ENCODE data around the gene TBRG1.

The TBRG1 gene

GRCh38 chr11:124661553-124661952, 38.9 kb downstream of the TBRG1 start:
- no peak overlapping the region for H3K4me3 ChIP-seq (ENCODE audit: low read length)
- H3K36me3 ChIP-seq (ENCODE audit: control insufficient read depth, insufficient read depth, low read length) = no peaks in the 10 kb centered on the region
- no peak for DNase-seq (ENCODE audit: low read depth, low spot score)
- H3K4me1 ChIP-seq (ENCODE audit: control insufficient read depth, insufficient read depth, low read length) = peaks cover 6% of the 10 kb centered on the region
- H3K9me3 ChIP-seq (ENCODE audit: control insufficient read depth, insufficient read depth, low read length) = no peaks in the 10 kb centered on the region
- no peak overlapping the region for H3K27ac ChIP-seq (ENCODE audit: low read length)
- H3K27me3 ChIP-seq (ENCODE audit: control insufficient read depth, insufficient read depth, low read length) = no peaks in the 10 kb centered on the region

GRCh38 chr11:124662106-124662505, 39.4 kb downstream of the TBRG1 start:
- H3K9me3 ChIP-seq (ENCODE audit: control insufficient read depth, insufficient read depth, low read length) = no peaks in the 10 kb centered on the region
- WGBS (ENCODE audit: insufficient coverage, insufficient read length) = no CpG with 5 or more reads among the region's 4 CpGs
- no peak overlapping the region for H3K27ac ChIP-seq (ENCODE audit: low read length)
- DNase-seq (ENCODE audit: low read depth, low spot score) = no peak
- H3K4me1 ChIP-seq (ENCODE audit: control insufficient read depth, insufficient read depth, low read length) = peaks cover 3% of the 10 kb centered on the region
- H3K27me3 ChIP-seq (ENCODE audit: control insufficient read depth, insufficient read depth, low read length) = no peaks in the 10 kb centered on the region
- no peak overlapping the region for H3K4me3 ChIP-seq (ENCODE audit: low read length)
- H3K36me3 ChIP-seq (ENCODE audit: control insufficient read depth, insufficient read depth, low read length) = no peaks in the 10 kb centered on the region

GRCh38 chr11:124663861-124664260, 41.2 kb downstream of the TBRG1 start:
- Histone ChIP-seq H3K27me3 (ENCODE audit: control insufficient read depth, insufficient read depth, low read length) (no peaks in the 10 kb centered on the region), H3K27ac (ENCODE audit: low read length) (no peak overlapping the region), H3K4me1 (ENCODE audit: control insufficient read depth, insufficient read depth, low read length) (no peaks in the 10 kb centered on the region), H3K36me3 (ENCODE audit: control insufficient read depth, insufficient read depth, low read length) (no peaks in the 10 kb centered on the region), H3K4me3 (ENCODE audit: low read length) (no peak overlapping the region), H3K9me3 (ENCODE audit: control insufficient read depth, insufficient read depth, low read length) (no peaks in the 10 kb centered on the region)
- no CpG with 5 or more reads among the region's 2 CpGs for WGBS (ENCODE audit: insufficient coverage, insufficient read length)
- no peak for DNase-seq (ENCODE audit: low read depth, low spot score)

- H3K27ac ChIP-seq (ENCODE audit: low read length) = no peak overlapping the region
- DNase-seq (ENCODE audit: low read depth, low spot score) = no peak
- no peaks in the 10 kb centered on the region for H3K36me3 ChIP-seq (ENCODE audit: control insufficient read depth, insufficient read depth, low read length)
- no peaks in the 10 kb centered on the region for H3K4me1 ChIP-seq (ENCODE audit: control insufficient read depth, insufficient read depth, low read length)
- H3K9me3 ChIP-seq (ENCODE audit: control insufficient read depth, insufficient read depth, low read length) = no peaks in the 10 kb centered on the region
- H3K4me3 ChIP-seq (ENCODE audit: low read length) = no peak overlapping the region
- peaks cover 2% of the 10 kb centered on the region; the same call in 1 of the 2 replicates for H3K27me3 ChIP-seq (ENCODE audit: control insufficient read depth, insufficient read depth, low read length)
- WGBS (ENCODE audit: insufficient coverage, insufficient read length) = no CpG with 5 or more reads among the region's 3 CpGs
Observed at GRCh38 chr11:124667601-124668000, 44.9 kb downstream of the TBRG1 start.

GRCh38 chr11:124669193-124669592, 46.5 kb downstream of the TBRG1 start:
- Histone ChIP-seq H3K4me3 (ENCODE audit: low read length) (no peak overlapping the region), H3K9me3 (ENCODE audit: control insufficient read depth, insufficient read depth, low read length) (no peaks in the 10 kb centered on the region), H3K36me3 (ENCODE audit: control insufficient read depth, insufficient read depth, low read length) (no peaks in the 10 kb centered on the region), H3K27me3 (ENCODE audit: control insufficient read depth, insufficient read depth, low read length) (peaks cover 6% of the 10 kb centered on the region; the same call in 1 of the 2 replicates), H3K27ac (ENCODE audit: low read length) (no peak overlapping the region), H3K4me1 (ENCODE audit: control insufficient read depth, insufficient read depth, low read length) (no peaks in the 10 kb centered on the region)
- no peak for DNase-seq (ENCODE audit: low read depth, low spot score)
- no CpG with 5 or more reads among the region's 8 CpGs for WGBS (ENCODE audit: insufficient coverage, insufficient read length)

GRCh38 chr11:124670732-124671131, 48.1 kb downstream of the TBRG1 start:
- no peak overlapping the region for H3K4me3 ChIP-seq (ENCODE audit: low read length)
- H3K36me3 ChIP-seq (ENCODE audit: control insufficient read depth, insufficient read depth, low read length) = no peaks in the 10 kb centered on the region
- WGBS (ENCODE audit: insufficient coverage, insufficient read length) = no CpG with 5 or more reads among the region's 3 CpGs
- no peak for DNase-seq (ENCODE audit: low read depth, low spot score)
- no peaks in the 10 kb centered on the region for H3K9me3 ChIP-seq (ENCODE audit: control insufficient read depth, insufficient read depth, low read length)
- no peak overlapping the region for H3K27ac ChIP-seq (ENCODE audit: low read length)
- peaks cover 6% of the 10 kb centered on the region; the same call in 1 of the 2 replicates for H3K27me3 ChIP-seq (ENCODE audit: control insufficient read depth, insufficient read depth, low read length)
- no peaks in the 10 kb centered on the region for H3K4me1 ChIP-seq (ENCODE audit: control insufficient read depth, insufficient read depth, low read length)

- Histone ChIP-seq H3K4me1 (ENCODE audit: control insufficient read depth, insufficient read depth, low read length) (no peaks in the 10 kb centered on the region), H3K27ac (ENCODE audit: low read length) (no peak overlapping the region), H3K36me3 (ENCODE audit: control insufficient read depth, insufficient read depth, low read length) (no peaks in the 10 kb centered on the region), H3K27me3 (ENCODE audit: control insufficient read depth, insufficient read depth, low read length) (peaks cover 7% of the 10 kb centered on the region; the same call in 1 of the 2 replicates), H3K4me3 (ENCODE audit: low read length) (peak overlapping the region; percentile 90; the same call in 1 of the 2 replicates), H3K9me3 (ENCODE audit: control insufficient read depth, insufficient read depth, low read length) (no peaks in the 10 kb centered on the region)
- DNase-seq (ENCODE audit: low read depth, low spot score) = no peak
- WGBS (ENCODE audit: insufficient coverage, insufficient read length) = no CpG with 5 or more reads among the region's 7 CpGs
Observed at GRCh38 chr11:124672536-124673215, 50.0 kb downstream of the TBRG1 start.

- no peak within 1 kb of the TSS for H3K27ac ChIP-seq (ENCODE audit: low read length)
- no peaks in the 10 kb centered on the region for H3K4me1 ChIP-seq (ENCODE audit: control insufficient read depth, insufficient read depth, low read length)
- H3K9me3 ChIP-seq (ENCODE audit: control insufficient read depth, insufficient read depth, low read length) = no peaks in the 10 kb centered on the region
- no CpG with 5 or more reads among the region's 58 CpGs for WGBS (ENCODE audit: insufficient coverage, insufficient read length)
- H3K36me3 ChIP-seq (ENCODE audit: control insufficient read depth, insufficient read depth, low read length) = no peaks in the 10 kb centered on the region
- H3K4me3 ChIP-seq (ENCODE audit: low read length) = peak within 1 kb of the TSS; percentile 90
- peaks cover 7% of the 10 kb centered on the region; the same call in 1 of the 2 replicates for H3K27me3 ChIP-seq (ENCODE audit: control insufficient read depth, insufficient read depth, low read length)
- no peak for DNase-seq (ENCODE audit: low read depth, low spot score)
Observed at GRCh38 chr11:124673333-124674167, 50.9 kb downstream of the TBRG1 start, which contains the start of the genes SIAE and SPA17. Gene SIAE (minus strand): TSS chr11:124673739. CDS start chr11:124673708, 31 bp downstream. Gene SPA17 (plus strand): TSS chr11:124673904. CDS start chr11:124675265, 1,361 bp downstream.

GRCh38 chr11:124674168-124674517, 51.5 kb downstream of the TBRG1 start:
- H3K27ac ChIP-seq (ENCODE audit: low read length) = no peak overlapping the region
- no peak for DNase-seq (ENCODE audit: low read depth, low spot score)
- peak overlapping the region; percentile 90; the same call in 1 of the 2 replicates for H3K4me3 ChIP-seq (ENCODE audit: low read length)
- WGBS (ENCODE audit: insufficient coverage, insufficient read length) = no CpG with 5 or more reads among the region's 18 CpGs
- peaks cover 7% of the 10 kb centered on the region; the same call in 1 of the 2 replicates for H3K27me3 ChIP-seq (ENCODE audit: control insufficient read depth, insufficient read depth, low read length)
- H3K9me3 ChIP-seq (ENCODE audit: control insufficient read depth, insufficient read depth, low read length) = no peaks in the 10 kb centered on the region
- H3K36me3 ChIP-seq (ENCODE audit: control insufficient read depth, insufficient read depth, low read length) = no peaks in the 10 kb centered on the region
- H3K4me1 ChIP-seq (ENCODE audit: control insufficient read depth, insufficient read depth, low read length) = no peaks in the 10 kb centered on the region

- Histone ChIP-seq H3K4me3 (ENCODE audit: low read length) (peak overlapping the region; percentile 90; the same call in 1 of the 2 replicates), H3K4me1 (ENCODE audit: control insufficient read depth, insufficient read depth, low read length) (no peaks in the 10 kb centered on the region), H3K27me3 (ENCODE audit: control insufficient read depth, insufficient read depth, low read length) (peaks cover 7% of the 10 kb centered on the region; the same call in 1 of the 2 replicates), H3K9me3 (ENCODE audit: control insufficient read depth, insufficient read depth, low read length) (no peaks in the 10 kb centered on the region), H3K27ac (ENCODE audit: low read length) (no peak overlapping the region), H3K36me3 (ENCODE audit: control insufficient read depth, insufficient read depth, low read length) (no peaks in the 10 kb centered on the region)
- WGBS (ENCODE audit: insufficient coverage, insufficient read length) = no CpG with 5 or more reads among the region's 5 CpGs
- no peak for DNase-seq (ENCODE audit: low read depth, low spot score)
Observed at GRCh38 chr11:124674571-124674970, 51.9 kb downstream of the TBRG1 start.
